ENCODE data around the gene POLR2J. TPM values are rescaled to one million over a fixed set of nuclear protein-coding genes. Genes with fewer than 3 reads are reported as not detected.

Gene POLR2J
- total and polyA plus RNA-seq, 4 donors, result 10.3 to 151 (median 55.6) TPM

- ATAC-seq (ENCODE audit: insufficient read depth, low FRiP score) (peak; percentile 84), DNase-seq (peak; percentile 69 to 80 (median 79))
- Histone ChIP-seq H3K4me1 (ENCODE audit: control insufficient read depth in 5 of 5, insufficient read depth in 5 of 5, low read length in 5 of 5) (peaks cover 0 to 14% (median 5%) of the 10 kb centered on the region in 5 donors), H3K9me3 (ENCODE audit: control insufficient read depth in 4 of 4, insufficient read depth in 3 of 4, low read length in 3 of 4) (no peaks in the 10 kb centered on the region), H3K36me3 (ENCODE audit: control insufficient read depth in 4 of 4, insufficient read depth in 4 of 4, low read length in 4 of 4) (no peaks in the 10 kb centered on the region), H3K27me3 (ENCODE audit: control insufficient read depth in 3 of 3, insufficient read depth in 3 of 3, low read length in 2 of 3) (no peaks in the 10 kb centered on the region), H3K4me3 (peak within 1 kb of the TSS; percentile 78), H3K9ac (ENCODE audit: insufficient read depth in 1 of 2, low read length in 2 of 2) (peak within 1 kb of the TSS in 1 of 2 donors; percentile 3), H3K27ac (ENCODE audit: low read depth in 1 of 2, low read length in 1 of 2) (peak within 1 kb of the TSS in 1 of 2 donors; percentile 76)
- TF ChIP-seq, protein P1, sequence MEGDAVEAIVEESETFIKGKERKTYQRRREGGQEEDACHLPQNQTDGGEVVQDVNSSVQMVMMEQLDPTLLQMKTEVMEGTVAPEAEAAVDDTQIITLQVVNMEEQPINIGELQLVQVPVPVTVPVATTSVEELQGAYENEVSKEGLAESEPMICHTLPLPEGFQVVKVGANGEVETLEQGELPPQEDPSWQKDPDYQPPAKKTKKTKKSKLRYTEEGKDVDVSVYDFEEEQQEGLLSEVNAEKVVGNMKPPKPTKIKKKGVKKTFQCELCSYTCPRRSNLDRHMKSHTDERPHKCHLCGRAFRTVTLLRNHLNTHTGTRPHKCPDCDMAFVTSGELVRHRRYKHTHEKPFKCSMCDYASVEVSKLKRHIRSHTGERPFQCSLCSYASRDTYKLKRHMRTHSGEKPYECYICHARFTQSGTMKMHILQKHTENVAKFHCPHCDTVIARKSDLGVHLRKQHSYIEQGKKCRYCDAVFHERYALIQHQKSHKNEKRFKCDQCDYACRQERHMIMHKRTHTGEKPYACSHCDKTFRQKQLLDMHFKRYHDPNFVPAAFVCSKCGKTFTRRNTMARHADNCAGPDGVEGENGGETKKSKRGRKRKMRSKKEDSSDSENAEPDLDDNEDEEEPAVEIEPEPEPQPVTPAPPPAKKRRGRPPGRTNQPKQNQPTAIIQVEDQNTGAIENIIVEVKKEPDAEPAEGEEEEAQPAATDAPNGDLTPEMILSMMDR (IDR thresholded peaks at IDR 0.05; ENCODE audit: control extremely low read depth, extremely low read depth), result no peak
- WGBS, 2 donors, result 0% methylated on average over 44 to 90 of the region's 90 CpGs
Measured at GRCh38 chr7:102433219-102434038, 45.3 kb downstream of the POLR2J start, which contains the start of gene ORAI2. Gene ORAI2 (plus strand): TSS chr7:102433575. CDS start chr7:102438957, 5,382 bp downstream.

DNA sequence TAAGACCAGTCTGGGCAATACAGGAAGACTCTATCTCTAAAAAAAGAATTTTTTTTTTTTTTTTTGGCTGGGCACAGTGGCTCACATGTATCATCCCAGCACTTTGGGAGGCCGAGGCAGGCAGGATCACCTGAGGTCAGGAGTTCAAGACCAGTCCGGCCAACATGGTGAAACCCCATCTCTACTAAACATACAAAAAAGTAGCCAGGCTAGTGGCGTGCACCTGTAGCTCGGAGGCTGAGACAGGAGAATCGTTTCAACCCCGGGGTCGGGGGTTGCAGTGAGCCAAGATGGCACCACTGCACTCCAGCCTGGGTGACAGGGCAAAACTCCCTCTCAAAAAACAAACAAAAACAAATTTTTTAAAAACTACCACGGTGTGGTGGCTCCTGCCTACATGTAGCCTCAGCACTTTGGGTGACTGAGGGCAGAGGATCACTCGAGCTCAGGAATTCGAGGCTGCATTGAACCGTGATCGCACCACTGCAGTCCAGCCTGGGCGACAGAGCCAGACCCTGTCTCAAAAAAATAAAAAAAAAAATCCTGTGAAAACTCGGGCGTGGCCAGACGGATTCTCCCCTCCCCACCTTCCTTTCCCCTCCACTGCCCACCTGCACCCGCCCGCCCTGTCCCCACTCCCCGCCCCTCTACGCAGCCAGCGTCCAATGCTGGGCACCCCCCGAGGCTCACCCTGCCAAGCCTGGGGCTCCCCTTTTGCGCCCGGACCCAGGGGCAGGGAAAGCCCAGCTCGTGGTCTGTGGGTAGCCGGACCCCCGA, 46.1 kb downstream of the POLR2J start:
- peaks cover 0 to 14% (median 5%) of the 10 kb centered on the region in 5 donors for H3K4me1 ChIP-seq (ENCODE audit: control insufficient read depth in 5 of 5, insufficient read depth in 5 of 5, low read length in 5 of 5)
- H3K36me3 ChIP-seq (ENCODE audit: control insufficient read depth in 4 of 4, insufficient read depth in 4 of 4, low read length in 4 of 4), result no peaks in the 10 kb centered on the region
- WGBS, 2 donors, result 30 to 40% methylated on average over 27 of the region's 27 CpGs
- H3K27me3 ChIP-seq (ENCODE audit: control insufficient read depth in 3 of 3, insufficient read depth in 3 of 3, low read length in 2 of 3), result no peaks in the 10 kb centered on the region
- ATAC-seq (ENCODE audit: insufficient read depth, low FRiP score) (peak; percentile 7), DNase-seq (peak in 1 of 3 donors; percentile 9)
- TF ChIP-seq, protein P1 (IDR thresholded peaks at IDR 0.05; ENCODE audit: control extremely low read depth, extremely low read depth), result no peak
- no peak overlapping the region for H3K9ac ChIP-seq (ENCODE audit: insufficient read depth in 1 of 2, low read length in 2 of 2)
- peak overlapping the region; percentile 48 for H3K4me3 ChIP-seq
- no peaks in the 10 kb centered on the region for H3K9me3 ChIP-seq (ENCODE audit: control insufficient read depth in 4 of 4, insufficient read depth in 3 of 4, low read length in 3 of 4)
- peak overlapping the region in 1 of 2 donors; percentile 76 for H3K27ac ChIP-seq (ENCODE audit: low read depth in 1 of 2, low read length in 1 of 2)

DNA sequence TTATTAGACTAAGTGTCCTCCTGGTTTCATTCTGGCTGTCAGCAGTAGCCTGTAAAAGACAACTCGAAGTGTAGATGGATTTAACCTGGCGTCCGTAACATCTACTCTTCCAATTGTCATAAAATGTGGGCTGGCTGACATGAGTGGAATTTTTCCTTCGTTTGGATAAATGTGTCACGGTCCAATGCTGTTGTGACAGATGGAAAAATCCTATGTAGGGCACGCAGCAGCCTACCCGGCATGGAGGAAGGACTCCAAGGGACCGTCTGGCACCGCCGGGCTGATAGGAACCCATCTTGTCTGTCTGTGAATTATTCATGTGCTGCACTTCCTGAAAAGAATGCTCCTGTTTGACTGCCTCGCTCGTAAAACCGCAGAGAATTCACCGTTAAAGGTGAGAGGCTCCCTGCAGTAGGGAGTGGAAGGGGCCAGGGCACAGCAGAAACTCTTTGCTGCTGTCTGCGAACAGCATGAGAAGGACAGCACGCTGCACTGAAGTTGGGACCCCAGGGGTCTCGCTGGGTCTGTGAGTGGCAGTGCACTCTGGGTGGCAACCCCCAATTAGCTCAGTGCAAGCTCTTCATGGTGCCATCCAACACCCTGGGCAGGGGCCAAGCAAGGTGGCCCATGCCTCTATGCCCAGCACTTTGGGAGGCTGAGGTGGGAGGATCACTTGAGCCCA, 47.0 kb downstream of the POLR2J start:
- WGBS, 2 donors, result 26 to 40% methylated on average over 17 of the region's 17 CpGs
- no peak overlapping the region for H3K9ac ChIP-seq (ENCODE audit: insufficient read depth in 1 of 2, low read length in 2 of 2)
- H3K27me3 ChIP-seq (ENCODE audit: control insufficient read depth in 3 of 3, insufficient read depth in 3 of 3, low read length in 2 of 3), result no peaks in the 10 kb centered on the region
- peak overlapping the region in 1 of 2 donors; percentile 50 for H3K27ac ChIP-seq (ENCODE audit: low read depth in 1 of 2, low read length in 1 of 2)
- peaks cover 0 to 14% (median 5%) of the 10 kb centered on the region in 5 donors for H3K4me1 ChIP-seq (ENCODE audit: control insufficient read depth in 5 of 5, insufficient read depth in 5 of 5, low read length in 5 of 5)
- no peaks in the 10 kb centered on the region for H3K9me3 ChIP-seq (ENCODE audit: control insufficient read depth in 4 of 4, insufficient read depth in 3 of 4, low read length in 3 of 4)
- H3K36me3 ChIP-seq (ENCODE audit: control insufficient read depth in 4 of 4, insufficient read depth in 4 of 4, low read length in 4 of 4), result peaks cover 0 to 5% (median 2%) of the 10 kb centered on the region in 4 donors
- peak in 2 of 3 donors; percentile 7 to 9 for DNase-seq
- no peak for ATAC-seq (ENCODE audit: insufficient read depth, low FRiP score)
- H3K4me3 ChIP-seq, result no peak overlapping the region
- TF ChIP-seq, protein P1 (IDR thresholded peaks at IDR 0.05; ENCODE audit: control extremely low read depth, extremely low read depth), result no peak
